Esophagus muscularis mucosa (tissue), 4 donors: ENCODE measurements around the gene ZKSCAN3. TPM values are rescaled to one million over a fixed set of nuclear protein-coding genes. Genes with fewer than 3 reads are reported as not detected.

Experiments
- DNase-seq: peaks from one replicate; pipeline ENCODE4 v3.0.0-alpha.2; 2017; ENCODE audit errors: extremely low spot score
- H3K27ac ChIP-seq, 4 donors: fragments of 200-600 bp; sonication (generic); replicated peaks in 1 of 4; 1 replicate in 3 of 4; 2 replicates in 1 of 4; pipeline ENCODE4 v1.5.1; 2016 to 2019; ENCODE audit warnings: mild to moderate bottlenecking in 1 of 4
- H3K27me3 ChIP-seq, 4 donors: fragments of 200-600 bp; sonication (generic); one replicate each; pipeline versions ENCODE4 v1.5.1 to v1.6.0; 2016 to 2019
- H3K36me3 ChIP-seq, 4 donors: fragments of 200-600 bp; sonication (generic); one replicate each; pipeline ENCODE4 v1.5.1; 2016 to 2019
- H3K4me1 ChIP-seq, 4 donors: fragments of 200-600 bp; sonication (generic); one replicate each; pipeline ENCODE4 v1.5.1; 2016 to 2019
- H3K4me3 ChIP-seq, 4 donors: fragments of 200-600 bp; sonication (generic); 1 replicate in 2 of 4; 2 replicates in 2 of 4; pipeline ENCODE4 v1.5.1; 2016 to 2019; ENCODE audit warnings: mild to moderate bottlenecking in 4 of 4, moderate library complexity in 1 of 4
- H3K9me3 ChIP-seq, 4 donors: fragments of 200-600 bp; sonication (generic); 1 replicate in 3 of 4; 2 replicates in 1 of 4; pipeline ENCODE4 v1.5.1; 2016 to 2019
- EP300 ChIP-seq: sonication (generic); formaldehyde crosslinking; IDR thresholded peaks from one replicate; pipeline ENCODE4 v1.6.1; 2017; ENCODE audit warnings: antibody characterized with exemption
- POLR2A ChIP-seq: fragments of 450-650 bp; IDR thresholded peaks from one replicate; pipeline ENCODE4 v1.6.1; 2017; ENCODE audit warnings: antibody characterized with exemption, moderate library complexity, mild to moderate bottlenecking, low read depth
- POLR2AphosphoS5 ChIP-seq, 2 donors: sonication (generic); formaldehyde crosslinking; IDR thresholded peaks; one replicate each; pipeline ENCODE4 v1.6.1; 2017; ENCODE audit warnings: antibody characterized with exemption in 2 of 2
- WGBS: methylation state at CpG from one replicate; pipeline ENCODE4 v1.1.5; 2018; 5-methylcytosine and 5-hydroxymethylcytosine counted together
- intact Hi-C: fragments of 100-400 bp; cut with DNase I; formaldehyde crosslinking; loops from one replicate; pipeline ENCODE4 v1.15.1; 2023
- total RNA-seq, 4 donors: library from RNA; depleted of rRNA; stranded (reverse); fragments of >200 nt; gene quantifications; one replicate each; pipeline versions ENCODE4 v1.1.0 to v1.2.1, GENCODE V29; 2016
- TF ChIP-seq, protein P1 (sequence below), 3 experiments: fragments of 200-600 bp in 2 of 3; fragments of 450-650 bp in 1 of 3; sonication (generic) in 2 of 3; IDR thresholded peaks; one replicate each; pipeline ENCODE4 v1.5.1; 2017 to 2019; ENCODE audit warnings: antibody characterized with exemption in 3 of 3, mild to moderate bottlenecking in 2 of 3, moderate library complexity in 1 of 3

The ZKSCAN3 gene
- total RNA-seq, 4 donors from 2014 or later = 2.8 to 10.4 (median 6.4) TPM

GRCh38 chr6:28345201-28345600, 4.5 kb upstream of the ZKSCAN3 start:
- peaks cover 0 to under 1% (median under 1%) of the 10 kb centered on the region in 4 donors for H3K4me1 ChIP-seq
- no peaks in the 10 kb centered on the region for H3K27me3 ChIP-seq
- DNase-seq = no peak
- no peaks in the 10 kb centered on the region for H3K36me3 ChIP-seq
- no peak overlapping the region for H3K27ac ChIP-seq
- intact Hi-C loops = no loop called here
- TF ChIP-seq, protein P1, sequence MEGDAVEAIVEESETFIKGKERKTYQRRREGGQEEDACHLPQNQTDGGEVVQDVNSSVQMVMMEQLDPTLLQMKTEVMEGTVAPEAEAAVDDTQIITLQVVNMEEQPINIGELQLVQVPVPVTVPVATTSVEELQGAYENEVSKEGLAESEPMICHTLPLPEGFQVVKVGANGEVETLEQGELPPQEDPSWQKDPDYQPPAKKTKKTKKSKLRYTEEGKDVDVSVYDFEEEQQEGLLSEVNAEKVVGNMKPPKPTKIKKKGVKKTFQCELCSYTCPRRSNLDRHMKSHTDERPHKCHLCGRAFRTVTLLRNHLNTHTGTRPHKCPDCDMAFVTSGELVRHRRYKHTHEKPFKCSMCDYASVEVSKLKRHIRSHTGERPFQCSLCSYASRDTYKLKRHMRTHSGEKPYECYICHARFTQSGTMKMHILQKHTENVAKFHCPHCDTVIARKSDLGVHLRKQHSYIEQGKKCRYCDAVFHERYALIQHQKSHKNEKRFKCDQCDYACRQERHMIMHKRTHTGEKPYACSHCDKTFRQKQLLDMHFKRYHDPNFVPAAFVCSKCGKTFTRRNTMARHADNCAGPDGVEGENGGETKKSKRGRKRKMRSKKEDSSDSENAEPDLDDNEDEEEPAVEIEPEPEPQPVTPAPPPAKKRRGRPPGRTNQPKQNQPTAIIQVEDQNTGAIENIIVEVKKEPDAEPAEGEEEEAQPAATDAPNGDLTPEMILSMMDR (IDR thresholded peaks at IDR 0.05) = no peak
- no peak for TF ChIP-seq POLR2AphosphoS5 (IDR thresholded peaks at IDR 0.05)
- TF ChIP-seq EP300 = no peak
- no peak for TF ChIP-seq POLR2A
- no peaks in the 10 kb centered on the region for H3K9me3 ChIP-seq
- WGBS = 83% methylated on average over 1 of the region's 1 CpG
- no peak overlapping the region for H3K4me3 ChIP-seq

DNA sequence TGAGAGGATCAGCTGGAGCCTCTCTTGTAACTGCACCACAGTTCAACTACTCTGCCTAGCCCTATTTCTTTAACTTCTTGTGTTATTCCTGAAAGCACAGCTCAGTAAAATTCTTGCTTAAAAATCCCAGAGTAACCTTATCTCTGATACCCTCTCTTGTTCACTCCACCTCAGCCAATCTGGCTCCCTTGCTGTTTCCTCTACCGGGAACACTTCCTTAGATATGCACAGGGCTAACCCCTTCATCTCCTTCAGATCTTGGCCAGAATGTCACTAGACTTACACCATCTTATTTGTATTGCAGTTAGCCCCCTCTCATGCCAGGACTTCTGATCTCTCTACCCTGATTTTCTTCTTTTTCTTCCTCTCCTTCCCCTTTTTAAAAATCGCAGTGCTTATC, 2.6 kb upstream of the ZKSCAN3 start:
- Histone ChIP-seq H3K27ac (no peak overlapping the region), H3K36me3 (no peaks in the 10 kb centered on the region), H3K4me1 (peaks cover 11 to 19% (median 15%) of the 10 kb centered on the region in 4 donors), H3K4me3 (no peak overlapping the region), H3K9me3 (no peaks in the 10 kb centered on the region), H3K27me3 (no peaks in the 10 kb centered on the region)
- 27% methylated on average over 2 of the region's 2 CpGs for WGBS
- DNase-seq = no peak
- intact Hi-C loops = no loop called here
- no peak for TF ChIP-seq EP300
- TF ChIP-seq, protein P1 (IDR thresholded peaks at IDR 0.05) = no peak
- TF ChIP-seq POLR2AphosphoS5 (IDR thresholded peaks at IDR 0.05) = no peak
- no peak for TF ChIP-seq POLR2A

DNA sequence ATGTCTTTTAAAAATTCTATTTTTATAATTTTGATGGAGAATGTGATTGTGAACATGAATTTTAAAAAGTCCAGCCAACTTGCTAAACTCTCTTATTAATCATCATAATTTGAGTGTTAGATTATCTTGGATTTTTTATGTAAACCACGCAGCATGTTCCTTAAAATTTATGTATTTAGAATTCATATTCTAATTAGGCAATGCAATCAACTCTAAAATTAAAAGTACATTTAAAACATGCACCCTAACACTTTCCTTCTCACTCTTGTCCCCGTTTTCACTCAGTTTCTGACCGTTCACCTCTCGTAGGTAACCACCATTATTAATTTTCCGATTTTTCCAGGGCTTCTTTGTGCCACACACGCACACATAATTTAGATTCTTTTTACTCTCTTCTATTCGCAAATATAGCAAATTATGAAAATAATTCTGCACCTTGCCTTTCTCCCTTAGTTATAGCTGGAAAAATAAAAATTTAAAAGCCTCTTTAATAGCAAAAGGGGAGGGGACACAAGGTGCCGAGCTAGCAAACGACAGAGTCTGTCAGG, 329 bp upstream of the ZKSCAN3 start:
- no peak for DNase-seq
- Histone ChIP-seq H3K27me3 (no peaks in the 10 kb centered on the region), H3K4me3 (peak overlapping the region; percentile 75 to 78 (median 76)), H3K27ac (peak overlapping the region; percentile 76 to 89 (median 84)), H3K9me3 (no peaks in the 10 kb centered on the region), H3K36me3 (no peaks in the 10 kb centered on the region), H3K4me1 (peaks cover 18 to 31% (median 27%) of the 10 kb centered on the region in 4 donors)
- TF ChIP-seq POLR2A (no peak), EP300 (no peak), POLR2AphosphoS5 (IDR thresholded peaks at IDR 0.05) (no peak)
- TF ChIP-seq, protein P1 (IDR thresholded peaks at IDR 0.05) = no peak
- WGBS = under 1% methylated on average over 9 of the region's 9 CpGs
- intact Hi-C loops = no loop called here

- peak overlapping the region; percentile 76 to 89 (median 84) for H3K27ac ChIP-seq
- TF ChIP-seq POLR2AphosphoS5 (IDR thresholded peaks at IDR 0.05) = no peak
- no peak for TF ChIP-seq EP300
- TF ChIP-seq POLR2A = no peak
- TF ChIP-seq, protein P1 (IDR thresholded peaks at IDR 0.05) = no peak
- WGBS = 68% methylated on average over 2 of the region's 2 CpGs
Measured at GRCh38 chr6:28351087-28351486, 1.3 kb downstream of the ZKSCAN3 start.

DNA sequence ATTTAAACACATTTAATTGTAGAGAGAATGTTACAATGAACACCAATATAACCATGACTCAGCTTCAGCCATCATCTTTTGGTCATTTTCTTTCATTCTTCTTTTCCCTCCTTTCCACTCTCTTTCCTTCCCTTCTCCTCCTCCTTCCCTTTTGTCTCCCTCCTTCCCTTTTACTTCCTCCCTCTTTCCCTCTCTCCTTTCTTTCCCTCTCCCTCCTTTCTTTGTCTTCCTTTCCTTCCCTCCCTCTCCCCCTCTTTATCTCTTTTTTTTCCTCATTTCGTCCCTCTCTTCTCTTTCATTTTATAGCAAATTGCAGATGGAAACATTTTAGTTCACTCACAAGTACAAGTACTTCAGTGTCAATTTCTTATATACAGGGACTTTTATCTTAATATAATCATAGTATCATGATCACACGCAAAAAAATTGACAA, 1.8 kb downstream of the ZKSCAN3 start:
- DNase-seq = no peak
- H3K4me1 ChIP-seq = peaks cover 32 to 49% (median 44%) of the 10 kb centered on the region in 4 donors
- peak overlapping the region in 2 of 4 donors; percentile 76 to 78 for H3K4me3 ChIP-seq
- TF ChIP-seq POLR2A (no peak), EP300 (no peak), POLR2AphosphoS5 (IDR thresholded peaks at IDR 0.05) (no peak)
- TF ChIP-seq, protein P1 (IDR thresholded peaks at IDR 0.05) = no peak
- no peaks in the 10 kb centered on the region for H3K36me3 ChIP-seq
- WGBS = 68% methylated on average over 2 of the region's 2 CpGs
- H3K27ac ChIP-seq = peak overlapping the region in 3 of 4 donors; percentile 76 to 89 (median 85)
- intact Hi-C loops = loop anchor here (5.0 kb wide), 1 partner anchor 84 kb away; the partner anchor contains the start of gene ZSCAN26
- H3K9me3 ChIP-seq = no peaks in the 10 kb centered on the region
- no peaks in the 10 kb centered on the region for H3K27me3 ChIP-seq

More at GRCh38 chr6:28351087-28351486, 1.3 kb downstream of the ZKSCAN3 start:
- Histone ChIP-seq H3K36me3 (no peaks in the 10 kb centered on the region), H3K4me3 (peak overlapping the region in 3 of 4 donors; percentile 76 to 78 (median 76)), H3K27me3 (no peaks in the 10 kb centered on the region), H3K4me1 (peaks cover 29 to 45% (median 41%) of the 10 kb centered on the region in 4 donors), H3K9me3 (no peaks in the 10 kb centered on the region)
- no peak for DNase-seq
- intact Hi-C loops = loop anchor here (5.0 kb wide), 1 partner anchor 84 kb away; the partner anchor contains the start of gene ZSCAN26
